ENCODE measurements around the gene APOBEC2.
A peak's percentile ranks its signal among the peaks of the same experiment; 100 is the strongest.

Gene APOBEC2

DNA sequence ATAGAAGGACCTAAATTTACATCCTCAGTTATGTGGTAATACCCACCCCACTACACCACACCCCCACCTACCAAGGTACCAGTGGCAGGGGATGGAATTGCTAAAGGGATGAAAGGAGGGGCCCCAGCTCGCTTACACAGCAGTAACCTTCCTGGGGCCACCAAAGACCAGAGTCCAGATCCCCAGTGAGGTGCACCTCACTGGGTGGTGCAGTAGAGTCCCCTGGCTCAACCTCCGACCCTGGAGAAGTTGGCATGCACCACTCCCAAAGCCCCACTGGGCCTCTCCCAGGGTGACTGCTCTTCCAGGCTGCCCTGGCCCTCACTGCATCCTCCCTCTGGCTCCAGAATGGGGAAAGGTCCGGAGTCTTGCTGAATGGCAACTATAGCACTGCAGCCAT, 14.8 kb upstream of the APOBEC2 start:
- DNase-seq (ENCODE audit: low spot score): no peak

DNA sequence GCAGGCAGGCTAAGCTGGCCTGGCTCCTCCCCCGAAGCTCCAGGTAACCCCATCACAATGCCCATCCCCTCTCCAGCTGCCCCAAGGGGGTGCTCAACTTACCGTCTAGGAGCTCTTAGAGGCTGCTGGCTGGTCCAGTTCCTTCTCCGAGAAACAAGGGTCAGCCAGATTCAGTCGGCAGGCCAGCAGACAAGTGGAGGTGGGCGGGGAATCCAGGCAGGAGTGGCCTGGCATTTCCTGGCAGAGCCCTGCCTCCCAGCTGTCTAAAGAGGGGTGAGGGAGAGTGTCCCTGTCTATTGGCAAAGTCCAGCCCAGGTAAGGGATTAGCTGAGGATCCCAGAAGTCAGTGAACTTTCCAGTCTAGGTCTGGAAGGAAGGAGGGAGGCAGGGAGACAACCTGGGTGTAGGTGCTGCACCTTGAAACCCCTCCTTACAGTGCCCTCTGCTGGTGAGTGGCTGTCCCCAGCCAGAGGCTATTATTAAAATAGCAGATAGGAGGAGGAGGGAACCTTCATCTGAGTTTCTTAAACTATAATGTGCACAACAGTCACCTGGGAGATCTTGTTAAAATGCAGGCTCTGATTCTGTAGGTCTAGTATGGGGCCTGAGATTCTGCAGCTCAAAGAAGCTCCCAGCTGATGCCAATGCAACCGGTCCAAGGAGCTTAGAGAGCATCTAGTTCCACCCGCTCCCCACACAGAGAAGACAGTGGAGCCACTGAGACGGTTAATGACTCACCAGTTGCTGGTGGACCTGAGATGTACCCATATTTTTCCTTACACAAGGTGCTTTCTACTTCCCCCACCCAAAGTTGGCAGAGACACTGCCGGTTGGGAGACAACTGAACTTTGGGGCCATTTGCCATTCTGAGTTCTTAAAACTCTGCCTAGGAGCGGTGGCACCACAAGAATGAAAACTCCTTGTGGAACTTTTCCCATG, 13.7 kb upstream of the APOBEC2 start, which contains the start of gene UNC5CL:
Gene UNC5CL, minus strand, starts transcription at position 162 of the 939 bp plus-strand sequence. CDS start 4,147 bp downstream, outside the sequence.
- peak; percentile 69 for DNase-seq (ENCODE audit: low spot score)

DNA sequence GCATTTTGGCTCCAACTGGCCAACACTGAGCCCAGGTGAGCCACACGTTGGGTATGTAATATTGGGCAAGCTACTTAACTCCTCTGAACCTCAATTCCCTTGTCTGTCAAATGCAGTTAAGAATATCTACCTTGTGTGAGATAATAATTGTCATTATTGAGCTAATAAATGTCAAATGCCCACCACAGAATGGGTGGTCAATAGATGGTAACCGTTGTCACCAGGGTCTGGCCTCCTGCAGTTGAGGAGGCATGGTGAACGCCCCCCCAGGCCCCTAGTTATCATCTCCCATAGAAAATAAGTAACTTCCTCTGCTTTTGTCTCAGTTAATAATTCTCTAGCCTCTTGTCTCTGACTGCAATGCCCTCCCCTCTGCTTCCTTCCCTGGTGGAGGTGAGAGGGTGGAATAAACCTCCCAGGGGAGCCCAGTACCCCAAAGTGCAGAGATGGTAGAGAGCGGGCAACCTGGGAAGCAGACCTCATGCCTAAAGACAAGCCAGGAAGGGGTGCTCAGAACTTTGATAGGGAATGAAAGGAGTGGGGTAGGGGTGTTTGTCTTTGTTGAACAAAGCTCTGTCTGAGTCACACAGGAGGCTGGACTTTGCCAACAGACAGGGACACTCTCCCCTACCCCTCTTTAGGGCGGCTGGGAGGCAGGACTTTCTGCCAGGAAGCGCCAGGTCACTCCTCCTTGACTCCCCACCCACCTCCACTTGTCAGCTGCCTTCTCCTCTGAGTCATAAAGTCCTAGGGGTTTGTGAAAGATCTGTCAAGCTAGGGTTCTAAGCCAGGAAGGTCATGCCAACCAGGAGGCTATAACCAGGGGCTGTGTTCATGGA, 12.7 kb upstream of the APOBEC2 start:
- no peak for DNase-seq (ENCODE audit: low spot score)

- no peak for DNase-seq (ENCODE audit: low spot score)
Measured at GRCh38 chr6:41040940-41041536, 12.0 kb upstream of the APOBEC2 start.

GRCh38 chr6:41042226-41043055, 10.6 kb upstream of the APOBEC2 start, which contains the start of gene TSPO2:
Gene TSPO2, plus strand, starts transcription at chr6:41042467. Its CDS starts 519 bp downstream, at chr6:41042986.
- DNase-seq (ENCODE audit: low spot score): no peak

DNA sequence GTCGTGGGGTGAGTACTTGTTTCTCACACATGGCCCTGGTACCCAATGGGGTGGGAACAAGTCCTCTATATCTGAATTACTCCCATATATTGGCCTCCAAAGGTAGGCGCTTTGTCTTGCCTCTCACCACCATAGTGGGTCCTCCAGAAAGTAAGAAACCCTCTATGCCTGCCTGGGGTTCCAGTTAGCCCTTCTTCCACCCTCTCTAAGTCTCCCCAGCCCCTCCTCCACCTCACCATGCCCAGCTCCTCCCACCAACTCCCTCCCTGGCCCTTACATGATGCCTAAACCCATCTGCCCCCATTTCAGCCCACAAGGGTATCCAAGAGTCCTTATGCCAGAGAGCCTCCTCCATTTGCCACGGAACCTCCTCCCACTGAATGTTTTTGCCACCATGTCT, 9.9 kb upstream of the APOBEC2 start:
- no peak for DNase-seq (ENCODE audit: low spot score)

- no peak for DNase-seq (ENCODE audit: low spot score)
Measured at GRCh38 chr6:41045664-41046063, 7.3 kb upstream of the APOBEC2 start.

DNA sequence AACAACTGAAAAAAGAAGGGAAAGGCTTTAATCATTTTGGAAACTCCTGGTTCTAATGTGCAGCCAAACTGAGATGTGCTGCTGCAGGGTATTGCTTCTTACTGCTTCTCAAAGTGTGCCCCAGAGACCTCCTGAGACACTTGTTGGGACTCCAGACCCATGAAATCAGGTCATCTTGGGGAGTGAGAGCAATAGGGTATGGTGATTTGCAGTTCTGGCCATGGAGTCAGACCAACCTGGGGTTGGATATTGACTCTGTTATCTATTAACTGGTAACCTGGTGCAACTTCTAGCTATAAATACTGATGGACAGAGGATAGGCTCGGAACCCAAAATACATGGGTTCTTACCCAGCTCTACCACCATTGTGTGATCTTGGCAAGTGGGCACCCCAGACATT, 6.9 kb upstream of the APOBEC2 start:
- DNase-seq (ENCODE audit: low spot score): no peak

- DNase-seq (ENCODE audit: low spot score): no peak
Measured at GRCh38 chr6:41047306-41047705, 5.7 kb upstream of the APOBEC2 start.

DNA sequence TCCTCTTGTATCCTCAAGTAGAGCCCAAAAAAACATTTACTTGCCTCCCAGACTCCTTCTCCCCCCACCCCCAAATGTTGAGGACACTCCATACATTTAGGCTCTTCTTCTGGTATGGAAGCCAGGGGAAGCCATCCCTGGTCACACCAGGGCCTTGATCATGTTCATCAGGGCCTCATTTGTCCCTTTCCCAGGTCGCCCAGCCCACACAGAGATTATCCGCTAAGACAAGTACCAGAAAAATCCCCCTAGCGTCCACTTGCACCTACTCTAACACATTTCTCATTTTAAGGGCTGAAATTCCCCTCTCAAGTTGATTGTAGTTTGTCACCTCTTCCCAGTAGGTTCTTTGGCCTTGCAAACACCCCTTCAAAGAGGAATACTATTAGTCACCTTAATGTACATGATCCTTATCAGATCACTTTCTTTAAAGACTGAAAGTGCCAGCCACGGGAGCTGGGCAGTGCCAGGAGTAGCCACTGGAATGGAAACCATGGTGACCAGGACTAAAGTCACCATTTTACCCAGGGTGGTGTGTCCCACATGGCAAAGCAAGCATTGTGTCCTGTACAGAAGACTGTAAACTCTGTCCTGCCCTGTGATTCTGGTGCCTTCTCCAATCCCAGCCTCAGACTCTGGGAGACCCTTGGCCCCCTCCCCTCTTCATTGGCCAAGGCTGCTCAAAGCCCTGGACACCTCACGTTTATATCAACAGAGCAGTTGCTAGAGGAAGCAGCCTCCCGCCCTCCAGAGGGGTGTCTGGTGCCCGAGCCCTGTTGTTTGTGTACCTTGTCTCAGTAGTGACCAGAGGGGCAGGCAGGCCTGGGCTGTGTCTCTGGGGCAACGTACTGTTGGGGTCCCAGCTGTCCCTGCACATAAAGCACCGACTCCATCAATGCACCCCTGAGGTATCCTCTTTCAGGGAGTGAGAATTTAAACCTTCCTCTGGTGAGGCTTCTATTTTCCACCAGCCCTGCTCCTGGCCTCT, 5.0 kb upstream of the APOBEC2 start:
- DNase-seq (ENCODE audit: low spot score): no peak

DNA sequence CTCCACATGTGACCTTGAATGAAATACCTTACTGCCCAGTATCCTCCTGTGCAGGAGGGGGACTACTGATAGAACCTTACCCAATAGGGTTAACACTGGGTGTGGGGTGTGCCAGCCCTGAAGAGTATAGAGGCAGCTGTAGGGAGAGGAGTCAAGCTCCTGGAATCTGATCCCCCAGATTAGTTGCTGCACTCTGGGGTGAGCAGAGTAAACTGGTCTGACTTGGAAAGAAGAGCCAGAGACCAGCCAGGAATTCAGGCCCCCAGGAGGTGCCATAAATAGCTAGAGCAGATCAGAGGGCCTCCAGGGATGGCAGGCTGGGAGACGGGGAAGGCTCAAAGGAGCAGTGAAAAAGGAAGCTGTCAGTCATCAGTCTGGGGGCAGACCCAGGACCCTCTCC, 3.5 kb upstream of the APOBEC2 start:
- DNase-seq (ENCODE audit: low spot score): no peak

DNA sequence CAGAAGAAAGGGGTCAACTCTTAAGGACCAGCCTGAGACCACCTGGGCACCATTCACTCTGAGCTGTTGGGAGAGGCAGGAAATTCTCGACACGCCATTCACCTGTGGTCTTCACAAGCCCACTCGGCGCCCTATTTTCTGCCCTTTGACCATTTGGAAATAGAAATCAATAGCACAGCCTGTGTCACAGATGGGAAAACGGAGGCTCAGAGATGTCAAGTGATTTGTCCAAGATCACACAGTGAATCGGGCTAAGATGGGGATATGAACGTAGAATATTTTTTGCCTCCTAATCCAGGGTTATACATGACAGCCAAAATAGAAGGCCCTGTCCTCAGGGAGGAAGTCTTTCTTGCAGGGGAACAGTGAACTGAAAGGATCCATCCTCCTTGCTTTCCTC, 3.0 kb upstream of the APOBEC2 start:
- DNase-seq (ENCODE audit: low spot score): no peak

DNA sequence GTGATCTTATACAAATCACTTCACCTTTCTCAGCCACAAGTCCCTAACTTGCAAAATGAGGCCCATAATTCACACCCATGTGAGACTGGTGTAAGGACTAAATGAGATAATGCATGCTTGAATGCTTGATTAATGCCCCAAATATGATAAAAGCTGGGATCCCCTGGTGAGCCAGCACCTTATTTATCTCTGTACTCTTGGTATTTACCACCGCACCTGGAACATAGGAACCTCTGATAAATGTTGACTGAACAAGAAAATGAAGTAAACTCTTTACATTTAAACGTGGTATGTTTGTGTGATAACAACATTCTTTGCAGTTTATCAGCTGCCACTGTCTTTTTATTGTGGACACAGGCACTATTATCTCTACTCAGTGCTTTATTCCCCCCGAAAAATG, 2.5 kb upstream of the APOBEC2 start:
- DNase-seq (ENCODE audit: low spot score): no peak

- no peak for DNase-seq (ENCODE audit: low spot score)
Measured at GRCh38 chr6:41051873-41052272, 1.1 kb upstream of the APOBEC2 start.

DNA sequence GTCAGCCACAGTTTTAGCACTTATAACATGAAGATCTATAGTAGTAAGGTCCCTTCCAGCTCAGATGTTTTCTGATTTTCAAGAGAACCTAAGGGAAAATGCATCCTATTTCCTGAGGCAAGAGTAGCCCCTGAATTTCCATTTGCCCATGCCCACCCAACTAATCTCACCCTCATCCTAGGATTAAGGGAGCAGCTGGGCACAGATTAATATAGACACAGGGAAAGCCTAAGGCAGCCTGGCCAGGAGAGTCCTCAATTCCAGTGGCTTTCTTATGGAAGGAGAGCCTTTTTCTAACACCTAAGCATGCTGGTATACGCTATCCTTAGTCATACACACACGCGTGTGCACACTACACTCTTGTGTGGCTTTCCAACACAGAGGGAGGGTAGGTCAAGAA, 1.5 kb downstream of the APOBEC2 start:
- DNase-seq (ENCODE audit: low spot score): no peak

DNA sequence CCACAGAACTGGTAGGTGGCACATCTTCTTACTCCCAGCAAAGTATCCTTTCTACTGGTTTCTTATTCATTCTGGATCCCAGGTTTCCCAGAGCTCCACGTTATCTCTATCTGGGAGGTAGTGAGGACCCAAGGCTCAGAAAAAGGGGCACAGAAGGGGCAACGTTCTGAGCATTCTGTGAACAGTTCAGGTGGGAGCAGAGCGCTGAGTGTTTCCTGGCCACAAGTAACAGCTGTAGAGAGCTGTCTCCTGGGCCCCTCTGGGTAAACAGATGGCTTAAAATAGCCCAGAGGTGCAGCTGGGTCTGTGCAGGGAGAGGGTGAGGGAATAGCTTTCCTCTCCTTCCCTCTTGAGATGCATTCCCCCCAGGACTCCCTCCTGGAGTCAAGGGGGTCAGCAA, 2.1 kb downstream of the APOBEC2 start:
- no peak for DNase-seq (ENCODE audit: low spot score)

GRCh38 chr6:41056768-41057490, 3.9 kb downstream of the APOBEC2 start:
- no peak for DNase-seq (ENCODE audit: low spot score)

GRCh38 chr6:41058783-41059181, 5.8 kb downstream of the APOBEC2 start:
- DNase-seq (ENCODE audit: low spot score): no peak

- DNase-seq (ENCODE audit: low spot score): peak; percentile 74
Measured at GRCh38 chr6:41059556-41059955, 6.6 kb downstream of the APOBEC2 start.
